H9 (cell line): ENCODE data around the gene KRTAP10-3. TPM values are rescaled to one million over a fixed set of nuclear protein-coding genes. Genes with fewer than 3 reads are reported as not detected.
"Not testable (repeated sequence)": the region's sequence is repeated elsewhere in the genome, so short reads cannot be mapped to it uniquely, and the experiment has no call there.

Experiments
- DNase-seq: peaks from one replicate; pipeline ENCODE4 v3.0.0-alpha.2; 2017
- H2AFZ ChIP-seq: one replicate; pipeline ENCODE4 v1.6.1; 2013; ENCODE audit warnings: mild to moderate bottlenecking, low read length, control low read depth, moderate library complexity
- H2AK5ac ChIP-seq: 2 replicates; pipeline ENCODE4 v1.6.1; 2013; ENCODE audit warnings: low read length, control low read depth, mixed read lengths; ENCODE audit not compliant: insufficient read length
- H2BK120ac ChIP-seq: one replicate; pipeline ENCODE4 v1.6.1; 2013; ENCODE audit warnings: low read depth, mild to moderate bottlenecking, low read length, control low read depth, inconsistent platforms; ENCODE audit not compliant: poor library complexity, severe bottlenecking
- H2BK12ac ChIP-seq: 2 replicates; pipeline ENCODE4 v1.6.1; 2013; ENCODE audit warnings: low read length, control low read depth, mixed read lengths, low read depth; ENCODE audit not compliant: insufficient read length
- H2BK15ac ChIP-seq: 2 replicates; pipeline ENCODE4 v1.6.1; 2013; ENCODE audit warnings: low read depth, low read length, control low read depth
- H2BK20ac ChIP-seq: one replicate; pipeline ENCODE4 v1.6.1; 2013; ENCODE audit warnings: low read depth, mild to moderate bottlenecking, low read length, control low read depth, inconsistent platforms; ENCODE audit not compliant: poor library complexity, severe bottlenecking
- H2BK5ac ChIP-seq: 2 replicates; pipeline ENCODE4 v1.6.1; 2013; ENCODE audit warnings: low read length, control low read depth, mixed read lengths; ENCODE audit not compliant: insufficient read length
- H3K14ac ChIP-seq: 2 replicates; pipeline ENCODE4 v1.6.1; 2013; ENCODE audit warnings: low read length, control low read depth; ENCODE audit not compliant: insufficient read depth
- H3K18ac ChIP-seq: 2 replicates; pipeline ENCODE4 v1.6.1; 2013; ENCODE audit warnings: low read depth, mild to moderate bottlenecking, mixed read lengths, low read length, control low read depth; ENCODE audit not compliant: insufficient read length
- H3K23ac ChIP-seq: 2 replicates; pipeline ENCODE4 v1.6.1; 2013; ENCODE audit warnings: low read length, control low read depth, mixed read lengths, low read depth; ENCODE audit not compliant: insufficient read length
- H3K23me2 ChIP-seq: 2 replicates; pipeline ENCODE4 v1.6.1; 2013; ENCODE audit warnings: low read depth, mild to moderate bottlenecking, mixed read lengths, low read length, control low read depth; ENCODE audit not compliant: insufficient read length, poor library complexity, severe bottlenecking
- H3K27ac ChIP-seq: 2 replicates; pipeline ENCODE4 v1.5.1; 2013; ENCODE audit warnings: low read length, control low read depth, mixed read lengths, low read depth; ENCODE audit not compliant: insufficient read length
- H3K27me3 ChIP-seq: 2 replicates; pipeline ENCODE4 v1.6.1; 2013; ENCODE audit warnings: low read length, control low read depth, inconsistent platforms; ENCODE audit not compliant: insufficient read depth
- H3K4ac ChIP-seq: 2 replicates; pipeline ENCODE4 v1.6.1; 2013; ENCODE audit warnings: low read depth, mild to moderate bottlenecking, control low read depth, inconsistent platforms, low read length, moderate library complexity
- H3K4me1 ChIP-seq: 2 replicates; pipeline ENCODE4 v1.6.1; 2013; ENCODE audit warnings: low read length, control low read depth, inconsistent platforms; ENCODE audit not compliant: insufficient read depth
- H3K4me2 ChIP-seq: 2 replicates; pipeline ENCODE4 v1.6.1; 2013; ENCODE audit warnings: low read length, control low read depth, mixed read lengths; ENCODE audit not compliant: insufficient read length, insufficient read depth
- H3K56ac ChIP-seq: 2 replicates; pipeline ENCODE4 v1.6.1; 2013; ENCODE audit warnings: low read depth, mild to moderate bottlenecking, mixed read lengths, low read length, control low read depth; ENCODE audit not compliant: insufficient read length
- H3K79me1 ChIP-seq: 2 replicates; pipeline ENCODE4 v1.6.1; 2013; ENCODE audit warnings: low read depth, mild to moderate bottlenecking, moderate library complexity, low read length, control low read depth, inconsistent platforms; ENCODE audit not compliant: insufficient read depth, poor library complexity, severe bottlenecking
- H3K79me2 ChIP-seq: 2 replicates; pipeline ENCODE4 v1.6.1; 2013; ENCODE audit warnings: low read length, control low read depth, inconsistent platforms; ENCODE audit not compliant: insufficient read depth
- H3K9ac ChIP-seq: 2 replicates; pipeline ENCODE4 v1.6.1; 2013; ENCODE audit warnings: low read length, control low read depth, mixed read lengths; ENCODE audit not compliant: insufficient read length; ENCODE audit errors: extremely low read depth
- H3K9me3 ChIP-seq: one replicate; pipeline ENCODE4 v1.6.1; 2013; ENCODE audit warnings: low read depth, low read length, inconsistent platforms; ENCODE audit not compliant: control insufficient read depth
- H3T11ph ChIP-seq: one replicate; pipeline ENCODE4 v1.6.1; 2013; ENCODE audit warnings: mild to moderate bottlenecking, low read length, control low read depth, inconsistent platforms
- H4K20me1 ChIP-seq: one replicate; pipeline ENCODE4 v1.6.1; 2013; ENCODE audit not compliant: control insufficient read depth, insufficient read length, insufficient read depth
- H4K5ac ChIP-seq: 2 replicates; pipeline ENCODE4 v1.6.1; 2013; ENCODE audit warnings: low read depth, mild to moderate bottlenecking, mixed read lengths, low read length, control low read depth; ENCODE audit not compliant: insufficient read length
- H4K8ac ChIP-seq: replicated peaks from 2 replicates; pipeline ENCODE4 v1.6.1; 2013; ENCODE audit warnings: low read length, control low read depth, mixed read lengths, low read depth; ENCODE audit not compliant: insufficient read length
- H4K91ac ChIP-seq: 2 replicates; pipeline ENCODE4 v1.6.1; 2013; ENCODE audit warnings: low read depth, mild to moderate bottlenecking, moderate library complexity, mixed read lengths, low read length, control low read depth; ENCODE audit not compliant: insufficient read length
- H3K27ac Mint-ChIP-seq, 3 experiments: 2 replicates in 2 of 3; 3 replicates in 1 of 3; pipeline ENCODE4 v1.8.0; 2020 to 2021; ENCODE audit warnings: mixed read lengths in 3 of 3, mild to moderate bottlenecking in 1 of 3, moderate library complexity in 1 of 3
- H3K27me3 Mint-ChIP-seq: 2 replicates; pipeline ENCODE4 v1.8.0; 2021; ENCODE audit warnings: low read depth, mild to moderate bottlenecking, moderate library complexity, mixed read lengths
- H3K36me3 Mint-ChIP-seq, 3 experiments: 2 replicates in 2 of 3; 3 replicates in 1 of 3; pipeline ENCODE4 v1.8.0; 2020 to 2021; ENCODE audit warnings: low read depth in 3 of 3, mixed read lengths in 3 of 3; ENCODE audit not compliant: insufficient read depth in 1 of 3
- H3K4me1 Mint-ChIP-seq, 2 experiments: 2 replicates each; pipeline ENCODE4 v1.8.0; 2020; ENCODE audit warnings: mixed read lengths in 2 of 2
- H3K4me3 Mint-ChIP-seq, 2 experiments: 2 replicates in 1 of 2; 3 replicates in 1 of 2; pipeline ENCODE4 v1.8.0; 2020 to 2021; ENCODE audit warnings: mild to moderate bottlenecking in 2 of 2, mixed read lengths in 2 of 2, moderate library complexity in 1 of 2
- H3K9me3 Mint-ChIP-seq, 2 experiments: 2 replicates in 1 of 2; 3 replicates in 1 of 2; pipeline ENCODE4 v1.8.0; 2020; ENCODE audit warnings: mild to moderate bottlenecking in 2 of 2, mixed read lengths in 2 of 2, moderate library complexity in 1 of 2
- CTCF ChIP-seq: fragments of 200-600 bp; sonication (generic); conservative IDR thresholded peaks from 3 replicates; pipeline ENCODE4 v1.8.0; 2021; ENCODE audit warnings: antibody characterized with exemption, mild to moderate bottlenecking
- WGBS: extraction: QIAGEN DNeasy Blood & Tissue Kit; methylation state at CpG from one replicate; pipeline ENCODE4 v1.1.7; 2013; ENCODE audit warnings: missing lambda C conversion rate, low lambda C conversion rate, mixed read lengths; ENCODE audit not compliant: insufficient read length; ENCODE audit errors: extremely low coverage; 5-methylcytosine and 5-hydroxymethylcytosine counted together
- total RNA-seq: library from RNA; stranded (reverse); gene quantifications from 2 replicates; pipeline ENCODE4 v1.2.1, GENCODE V29; 2021

The KRTAP10-3 gene
- total RNA-seq, 1 experiment from 2014 or later = not detected

GRCh38 chr21:44574457-44575306 lies 16.1 kb upstream of the KRTAP10-3 start:
- no CpG with 5 or more reads among the region's 21 CpGs for WGBS
- H2BK15ac ChIP-seq = no peak overlapping the region
- H2BK12ac ChIP-seq = no peak overlapping the region
- no peak overlapping the region for H3K27ac ChIP-seq
- H3K9me3 ChIP-seq = no peaks in the 10 kb centered on the region
- Mint-ChIP-seq H3K9me3 (peaks cover 33 to 35% of the 10 kb centered on the region in 2 experiments), H3K36me3 (peaks cover 3 to 35% (median 15%) of the 10 kb centered on the region in 3 experiments; a peak in 5 of 7 replicates), H3K27me3 (peaks cover 23% of the 10 kb centered on the region), H3K27ac (no peak overlapping the region), H3K4me3 (peak overlapping the region in 1 of 2 experiments; percentile 56; a peak in 2 of 5 replicates), H3K4me1 (peaks cover 5 to 15% of the 10 kb centered on the region in 2 experiments)
- no peak overlapping the region for H4K91ac ChIP-seq
- H3K23me2 ChIP-seq = no peaks in the 10 kb centered on the region
- no peaks in the 10 kb centered on the region for H3K79me1 ChIP-seq
- H2AFZ ChIP-seq = no peak overlapping the region
- no peak overlapping the region for H4K8ac ChIP-seq
- no peaks in the 10 kb centered on the region for H3K79me2 ChIP-seq
- H3K23ac ChIP-seq = no peak overlapping the region
- no peak overlapping the region for H3K9ac ChIP-seq
- H3K27me3 ChIP-seq = no peaks in the 10 kb centered on the region
- no peak overlapping the region for H4K5ac ChIP-seq
- 0 out of 3 replicates have a peak, but pooled peaks have one; percentile 18 for TF ChIP-seq CTCF
- no peak overlapping the region for H3K14ac ChIP-seq
- H3T11ph ChIP-seq = no peak overlapping the region
- no peak for DNase-seq
- H4K20me1 ChIP-seq = no peaks in the 10 kb centered on the region
- H2BK20ac ChIP-seq = no peak overlapping the region
- H3K4ac ChIP-seq = no peak overlapping the region
- no peak overlapping the region for H3K18ac ChIP-seq
- H2BK120ac ChIP-seq = no peak overlapping the region
- H2AK5ac ChIP-seq = no peak overlapping the region
- no peak overlapping the region for H2BK5ac ChIP-seq
- no peak overlapping the region for H3K4me2 ChIP-seq
- H3K56ac ChIP-seq = no peak overlapping the region
- H3K4me1 ChIP-seq = no peaks in the 10 kb centered on the region

GRCh38 chr21:44573630-44574456 lies 15.2 kb upstream of the KRTAP10-3 start, which contains the start of gene KRTAP10-4:
KRTAP10-4 (plus strand) TSS chr21:44573729; CDS start chr21:44573759, 30 bp downstream.
- H4K8ac ChIP-seq, H3K4me3 Mint-ChIP-seq, H3K4ac ChIP-seq, H3K79me1 ChIP-seq, H2AK5ac ChIP-seq, H3K23me2 ChIP-seq, H3K4me2 ChIP-seq, H3K9me3 ChIP-seq, H2BK5ac ChIP-seq, H4K91ac ChIP-seq, H3T11ph ChIP-seq, H2AFZ ChIP-seq, DNase-seq, H2BK20ac ChIP-seq, H4K5ac ChIP-seq, H3K4me1 ChIP-seq, H3K18ac ChIP-seq, H3K27ac ChIP-seq, H4K20me1 ChIP-seq, H3K14ac ChIP-seq, H3K56ac ChIP-seq, H3K27me3 ChIP-seq, H3K79me2 ChIP-seq, H2BK15ac ChIP-seq, H3K23ac ChIP-seq, H3K9ac ChIP-seq, H3K27ac Mint-ChIP-seq, H2BK120ac ChIP-seq, H2BK12ac ChIP-seq: not testable (repeated sequence)
- Mint-ChIP-seq H3K9me3 (peaks cover 33 to 35% of the 10 kb centered on the region in 2 experiments), H3K4me1 (peaks cover 5 to 12% of the 10 kb centered on the region in 2 experiments), H3K27me3 (peaks cover 23% of the 10 kb centered on the region), H3K36me3 (peaks cover 3 to 35% (median 15%) of the 10 kb centered on the region in 3 experiments; a peak in 5 of 7 replicates)
- no CpG with 5 or more reads among the region's 25 CpGs for WGBS
